GM06990 (cell line): ENCODE results near the gene IRAK1.

Experiments
- DNase-seq: peaks from one replicate; pipeline ENCODE4 v3.0.0-alpha.2; 2011; ENCODE audit not compliant: insufficient read length; ENCODE audit errors: extremely low read depth
- H3K27me3 ChIP-seq: replicated peaks from 2 replicates; pipeline ENCODE4 v1.6.0; 2011; ENCODE audit warnings: low read length; ENCODE audit not compliant: control insufficient read depth, insufficient read depth
- H3K36me3 ChIP-seq: 2 replicates; pipeline ENCODE4 v1.5.1; 2011; ENCODE audit warnings: low read length; ENCODE audit not compliant: control insufficient read depth, insufficient read depth
- H3K4me3 ChIP-seq: replicated peaks from 2 replicates; pipeline ENCODE4 v1.5.1; 2011; ENCODE audit warnings: low read depth, mild to moderate bottlenecking, control low read depth, low read length
- TF ChIP-seq, protein P1 (sequence below): IDR thresholded peaks from 2 replicates; pipeline ENCODE4 v1.5.1; 2011; ENCODE audit warnings: low read length, control low read depth, mild to moderate bottlenecking, inconsistent platforms; ENCODE audit not compliant: insufficient read depth, poor library complexity, severe bottlenecking

Gene IRAK1

DNA sequence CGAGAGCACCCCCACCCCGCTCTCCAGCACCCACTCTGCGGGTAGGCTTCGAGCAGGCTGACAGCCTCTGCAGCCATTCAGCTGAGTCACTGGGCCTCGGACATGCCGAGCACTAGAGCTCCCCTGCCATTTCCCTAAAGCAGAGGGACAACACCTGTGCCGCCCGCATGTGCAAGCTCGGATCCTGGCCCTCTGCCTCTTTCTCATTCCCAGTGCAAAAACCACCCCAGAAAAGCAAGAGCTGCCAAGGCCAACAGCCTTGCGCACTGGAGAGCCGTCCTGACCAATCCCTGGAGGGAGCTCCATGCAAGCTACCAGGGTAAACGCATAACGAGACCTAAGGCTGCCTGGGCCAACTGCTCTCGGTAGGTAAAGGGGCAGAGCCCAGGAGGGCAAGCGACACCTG, 53.4 kb downstream of the IRAK1 start:
- peaks cover 13% of the 10 kb centered on the region for H3K36me3 ChIP-seq
- H3K4me3 ChIP-seq: no peak overlapping the region
- no peak for DNase-seq

DNA sequence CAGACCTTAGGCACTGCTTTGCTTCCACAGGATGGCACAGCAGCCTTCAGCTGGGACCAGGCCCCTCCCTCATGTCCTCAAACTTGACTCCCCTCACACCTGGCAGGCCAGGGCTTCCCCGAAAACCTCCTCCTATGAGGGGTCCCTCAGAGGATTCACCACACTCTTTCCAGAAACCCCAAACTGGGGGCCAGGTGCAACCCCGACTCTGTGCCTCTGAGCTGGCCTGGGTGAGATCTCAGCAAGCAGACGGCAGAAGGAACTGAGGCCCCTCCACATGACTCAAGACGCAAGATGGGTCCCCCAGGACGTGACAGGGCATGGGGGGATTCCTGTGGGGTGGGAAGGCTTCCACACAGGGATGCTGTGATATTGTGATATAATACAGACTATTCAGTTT, 54.3 kb downstream of the IRAK1 start:
- H3K27me3 ChIP-seq: no peaks in the 10 kb centered on the region
- TF ChIP-seq, protein P1, sequence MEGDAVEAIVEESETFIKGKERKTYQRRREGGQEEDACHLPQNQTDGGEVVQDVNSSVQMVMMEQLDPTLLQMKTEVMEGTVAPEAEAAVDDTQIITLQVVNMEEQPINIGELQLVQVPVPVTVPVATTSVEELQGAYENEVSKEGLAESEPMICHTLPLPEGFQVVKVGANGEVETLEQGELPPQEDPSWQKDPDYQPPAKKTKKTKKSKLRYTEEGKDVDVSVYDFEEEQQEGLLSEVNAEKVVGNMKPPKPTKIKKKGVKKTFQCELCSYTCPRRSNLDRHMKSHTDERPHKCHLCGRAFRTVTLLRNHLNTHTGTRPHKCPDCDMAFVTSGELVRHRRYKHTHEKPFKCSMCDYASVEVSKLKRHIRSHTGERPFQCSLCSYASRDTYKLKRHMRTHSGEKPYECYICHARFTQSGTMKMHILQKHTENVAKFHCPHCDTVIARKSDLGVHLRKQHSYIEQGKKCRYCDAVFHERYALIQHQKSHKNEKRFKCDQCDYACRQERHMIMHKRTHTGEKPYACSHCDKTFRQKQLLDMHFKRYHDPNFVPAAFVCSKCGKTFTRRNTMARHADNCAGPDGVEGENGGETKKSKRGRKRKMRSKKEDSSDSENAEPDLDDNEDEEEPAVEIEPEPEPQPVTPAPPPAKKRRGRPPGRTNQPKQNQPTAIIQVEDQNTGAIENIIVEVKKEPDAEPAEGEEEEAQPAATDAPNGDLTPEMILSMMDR: no peak
- no peak for DNase-seq
- peaks cover 15% of the 10 kb centered on the region for H3K36me3 ChIP-seq
- no peak overlapping the region for H3K4me3 ChIP-seq

More for the DNA sequence above, 53.4 kb downstream of the IRAK1 start:
- TF ChIP-seq, protein P1: no peak
- H3K27me3 ChIP-seq: no peaks in the 10 kb centered on the region

DNA sequence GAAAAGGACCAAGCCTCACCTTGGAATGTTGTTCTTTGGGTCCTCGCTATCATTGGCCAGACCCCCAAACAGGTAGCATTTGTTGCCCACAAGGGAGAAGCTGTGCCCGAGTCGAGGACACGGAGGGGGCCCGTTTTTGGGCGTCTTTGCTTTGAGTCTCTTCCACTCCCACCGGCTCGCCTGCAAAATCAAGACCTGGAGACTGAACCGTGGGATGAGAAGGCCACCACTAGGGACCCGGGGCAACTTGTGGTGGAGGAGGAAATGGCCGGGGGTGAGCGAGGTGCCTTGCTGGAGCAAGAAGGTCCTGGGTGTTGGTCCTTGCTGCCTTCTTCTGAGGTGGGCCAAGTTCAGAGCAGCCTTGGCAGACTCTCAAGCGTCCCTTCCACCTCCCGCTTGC, 55.6 kb downstream of the IRAK1 start:
- TF ChIP-seq, protein P1: no peak
- no peak for DNase-seq
- H3K4me3 ChIP-seq: no peak overlapping the region
- H3K27me3 ChIP-seq: no peaks in the 10 kb centered on the region
- H3K36me3 ChIP-seq: peaks cover 21% of the 10 kb centered on the region

DNA sequence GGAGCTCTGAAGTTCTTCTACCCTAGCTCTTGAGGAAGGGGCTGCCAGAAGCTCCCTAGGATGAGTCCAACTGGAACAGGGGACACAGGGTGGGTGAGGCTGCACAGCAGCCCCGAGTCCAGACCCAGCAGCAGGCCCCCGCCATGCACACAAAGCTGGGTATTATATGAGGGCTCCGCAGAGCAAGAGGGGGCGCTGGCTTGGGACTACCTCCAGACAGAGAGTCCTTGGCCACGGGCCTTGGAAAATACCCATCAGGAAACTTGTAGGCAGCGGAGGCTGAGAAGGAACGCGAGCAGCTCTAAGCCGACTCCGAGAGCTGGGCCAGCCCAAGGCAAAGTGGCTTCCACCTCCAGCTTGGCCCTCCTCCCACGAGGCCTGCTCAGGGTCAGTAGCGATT, 56.2 kb downstream of the IRAK1 start:
- no peaks in the 10 kb centered on the region for H3K27me3 ChIP-seq
- DNase-seq: no peak
- TF ChIP-seq, protein P1: no peak
- H3K36me3 ChIP-seq: peaks cover 22% of the 10 kb centered on the region
- no peak overlapping the region for H3K4me3 ChIP-seq

DNA sequence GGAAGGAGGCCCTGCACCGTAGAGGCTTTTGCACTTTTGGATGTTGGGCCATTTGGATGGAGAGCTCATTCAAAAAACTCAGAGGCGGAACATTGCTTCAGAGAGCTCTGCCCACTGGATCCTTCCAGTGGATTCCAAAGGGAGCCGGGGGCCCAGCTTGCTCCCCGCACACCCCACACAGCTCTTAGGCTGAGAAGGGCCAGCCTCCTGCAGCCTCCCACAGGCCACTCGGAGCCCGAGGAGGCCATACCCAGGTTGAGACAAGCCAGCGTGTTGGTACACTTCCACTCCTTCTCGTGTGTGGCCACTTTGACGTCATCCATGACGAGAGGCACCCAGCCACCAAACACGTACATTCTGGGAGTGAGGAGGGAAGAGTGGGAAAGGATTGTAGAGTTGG, 58.4 kb downstream of the IRAK1 start:
- no peak for DNase-seq
- H3K4me3 ChIP-seq: no peak overlapping the region
- H3K27me3 ChIP-seq: no peaks in the 10 kb centered on the region
- TF ChIP-seq, protein P1: no peak
- H3K36me3 ChIP-seq: peaks cover 32% of the 10 kb centered on the region

DNA sequence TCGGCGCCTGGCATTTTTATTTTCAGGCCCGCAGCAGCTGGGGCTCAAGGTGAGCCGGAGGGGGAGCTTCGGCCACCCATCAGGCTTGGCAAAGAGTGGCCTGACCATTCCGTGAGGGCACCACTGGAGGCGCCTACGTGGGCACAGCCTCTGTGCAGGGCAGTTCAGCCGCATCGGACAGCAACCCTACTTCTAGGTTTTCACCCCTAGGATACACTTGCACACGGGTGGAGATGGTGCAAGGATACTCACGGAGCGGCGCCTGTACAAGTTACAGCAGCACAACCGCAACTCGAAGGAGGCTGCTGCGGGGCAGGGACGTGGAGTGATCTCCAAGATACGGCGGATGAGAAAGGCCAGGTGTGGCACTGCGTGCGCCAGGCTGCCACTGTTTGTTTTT, 58.9 kb downstream of the IRAK1 start:
- no peak for DNase-seq
- TF ChIP-seq, protein P1: no peak
- peaks cover 37% of the 10 kb centered on the region for H3K36me3 ChIP-seq
- no peaks in the 10 kb centered on the region for H3K27me3 ChIP-seq
- no peak overlapping the region for H3K4me3 ChIP-seq
